Endothelial cell of umbilical vein (primary cell): ENCODE results near the gene POU6F1. TPM values are rescaled to one million over a fixed set of nuclear protein-coding genes. Genes with fewer than 3 reads are reported as not detected.

ENCODE experiments used
- BruUV-seq: library from RNA; stranded (reverse); fragments of 400-500 nt; replicated peaks from 2 replicates; lab custom pipeline; 2021; lab: Mats Ljungman, UMichigan
- CTCF ChIA-PET: fragments of 300-600, 350-600 bp; sonication (Branson Sonifier 250); formaldehyde crosslinking; loops from one replicate; lab custom pipeline; 2021; ENCODE audit warnings: antibody characterized with exemption, inconsistent platforms; lab: Charles Lee
- POLR2A ChIA-PET: fragments of 300-600, 350-600 bp; sonication (Branson Sonifier 250); formaldehyde crosslinking; loops from one replicate; lab custom pipeline; 2021; ENCODE audit warnings: antibody characterized with exemption, inconsistent platforms; lab: Charles Lee
- DNase-seq: peaks from one replicate; pipeline ENCODE4 v3.0.0-alpha.2; 2011; ENCODE audit warnings: low read depth, low spot score
- FAIRE-seq: peaks from 2 replicates; lab custom pipeline; 2011; peaks lifted over from hg19 to GRCh38; lab: Jason Lieb, UNC
- H2AFZ ChIP-seq: 2 replicates; pipeline ENCODE4 v1.6.0; 2012; ENCODE audit warnings: low read depth, low read length, control low read depth, inconsistent platforms
- H3K27ac ChIP-seq: 2 replicates; pipeline ENCODE4 v1.5.1; 2011; ENCODE audit warnings: low read depth, mild to moderate bottlenecking, control low read depth, low read length, moderate library complexity; ENCODE audit not compliant: insufficient read depth
- H3K27me3 ChIP-seq, 2 experiments: 2 replicates each; pipeline versions ENCODE4 v1.6.0 to v1.6.1; 2011; ENCODE audit warnings: low read length in 2 of 2, mixed read lengths in 1 of 2; ENCODE audit not compliant: control insufficient read depth in 2 of 2, insufficient read depth in 2 of 2
- H3K36me3 ChIP-seq, 2 experiments: 2 replicates in 1 of 2; 3 replicates in 1 of 2; pipeline ENCODE4 v1.5.1; 2011; ENCODE audit warnings: low read length in 2 of 2, mild to moderate bottlenecking in 1 of 2, moderate library complexity in 1 of 2; ENCODE audit not compliant: control insufficient read depth in 2 of 2, insufficient read depth in 2 of 2; ENCODE audit errors: extremely low read depth in 1 of 2
- H3K4me1 ChIP-seq: 3 replicates; pipeline ENCODE4 v1.5.1; 2011; ENCODE audit warnings: mild to moderate bottlenecking, low read length; ENCODE audit not compliant: control insufficient read depth, insufficient read depth; ENCODE audit errors: extremely low read depth
- H3K4me2 ChIP-seq: 2 replicates; pipeline ENCODE4 v1.6.1; 2011; ENCODE audit warnings: low read length, control low read depth, mixed read lengths; ENCODE audit not compliant: insufficient read depth
- H3K4me3 ChIP-seq, 3 experiments: fragments of 200-600 bp in 1 of 3; sonication (generic), shearing (Covaris generic) in 1 of 3; replicated peaks in 1 of 3; 2 replicates each; pipeline ENCODE4 v1.5.1; 2011 to 2016; ENCODE audit warnings: control low read depth in 3 of 3, low read length in 3 of 3, mild to moderate bottlenecking in 2 of 3, inconsistent platforms in 1 of 3, low read depth in 1 of 3, moderate library complexity in 1 of 3; ENCODE audit not compliant: insufficient read depth in 1 of 3
- H3K79me2 ChIP-seq: 2 replicates; pipeline ENCODE4 v1.6.0; 2012; ENCODE audit warnings: low read length, inconsistent platforms; ENCODE audit not compliant: control insufficient read depth, insufficient read depth
- H3K9ac ChIP-seq: replicated peaks from 2 replicates; pipeline ENCODE3; 2011; ENCODE audit warnings: low read length, control low read depth; ENCODE audit not compliant: insufficient read depth; ENCODE audit errors: extremely low read depth
- H3K9me1 ChIP-seq: replicated peaks from 3 replicates; pipeline ENCODE4 v1.6.0; 2011; ENCODE audit warnings: mild to moderate bottlenecking, low read length; ENCODE audit not compliant: control insufficient read depth, insufficient read depth; ENCODE audit errors: extremely low read depth
- H3K9me3 ChIP-seq: replicated peaks from 2 replicates; pipeline ENCODE4 v1.5.1; 2012; ENCODE audit warnings: low read length, inconsistent platforms; ENCODE audit not compliant: control insufficient read depth, insufficient read depth
- H4K20me1 ChIP-seq: replicated peaks from 2 replicates; pipeline ENCODE3; 2011; ENCODE audit warnings: mild to moderate bottlenecking, low read length; ENCODE audit not compliant: control insufficient read depth, insufficient read depth; ENCODE audit errors: extremely low read depth
- CTCF ChIP-seq, 2 donors: IDR thresholded peaks; 1 replicate in 1 of 2; 2 replicates in 1 of 2; pipeline ENCODE4 v1.5.1; 2011; ENCODE audit warnings: low read length in 2 of 2, mild to moderate bottlenecking in 2 of 2, moderate library complexity in 2 of 2, control low read depth in 1 of 2, inconsistent platforms in 1 of 2, low read depth in 1 of 2; ENCODE audit not compliant: insufficient read depth in 1 of 2; ENCODE audit errors: extremely low read depth in 1 of 2
- EZH2 ChIP-seq: IDR thresholded peaks from 2 replicates; pipeline ENCODE4 v1.6.1; 2012; ENCODE audit warnings: borderline replicate concordance, low read depth, mild to moderate bottlenecking, moderate library complexity, low read length, inconsistent platforms; ENCODE audit not compliant: severe bottlenecking
- FOS ChIP-seq: IDR thresholded peaks from 2 replicates; pipeline ENCODE4 v1.6.1; 2011; ENCODE audit warnings: mild to moderate bottlenecking, low read length, moderate library complexity, borderline replicate concordance; ENCODE audit not compliant: insufficient read depth
- GATA2 ChIP-seq: IDR thresholded peaks from 2 replicates; pipeline ENCODE4 v1.7.0; 2011; ENCODE audit warnings: low read depth, mild to moderate bottlenecking, moderate library complexity, mixed read lengths, low read length; ENCODE audit not compliant: insufficient read length, insufficient read depth
- JUN ChIP-seq: IDR thresholded peaks from 2 replicates; pipeline ENCODE4 v1.6.1; 2011; ENCODE audit warnings: borderline replicate concordance, low read depth; ENCODE audit not compliant: insufficient read length, insufficient read depth
- MAX ChIP-seq: IDR thresholded peaks from 2 replicates; pipeline ENCODE4 v1.6.1; 2011; ENCODE audit not compliant: insufficient read depth, insufficient read length
- MYC ChIP-seq: IDR thresholded peaks from one replicate; pipeline ENCODE4 v1.6.1; 2011; ENCODE audit warnings: mild to moderate bottlenecking, low read depth, low read length
- POLR2A ChIP-seq: IDR thresholded peaks from 2 replicates; pipeline ENCODE4 v1.6.1; 2012; ENCODE audit warnings: low read depth, mild to moderate bottlenecking, control low read depth, low read length
- POLR2AphosphoS5 ChIP-seq: IDR thresholded peaks from 2 replicates; pipeline ENCODE4 v1.6.1; 2012; ENCODE audit warnings: low read depth, mild to moderate bottlenecking, control low read depth, low read length, moderate library complexity; ENCODE audit not compliant: insufficient read depth
- dilution Hi-C: fragments of 300-500 bp; cut with MboI; formaldehyde crosslinking; loops from one replicate; pipeline ENCODE4 v1.15.0; 2019; ENCODE audit warnings: low sequenced_read_pairs; ENCODE audit not compliant: extremely low pct_ligation_motif_present
- intact Hi-C: fragments of 100-400 bp; cut with micrococcal nuclease; formaldehyde crosslinking; loops from one replicate; pipeline ENCODE4 v1.10.0; 2022
- polyA plus RNA-seq, 4 experiments: library from polyadenylated mRNA; depleted of rRNA in 3 of 4; stranded (reverse) in 3 of 4; unstranded in 1 of 4; fragments of >200 nt; gene quantifications; 2 replicates each; pipeline versions ENCODE4 v1.2.1 to v1.2.3, GENCODE V29; 2011 to 2012; ENCODE audit warnings: missing spikeins in 1 of 4
- total RNA-seq: library from RNA; stranded (reverse); gene quantifications from 2 replicates; pipeline ENCODE4 v1.2.3, GENCODE V29; 2021

POU6F1 gene
- total and polyA plus RNA-seq, 2 donors (not counting 3 experiments of a cell fraction or from before 2014, with no cell fraction given), result 5.4 to 14.4 TPM

DNA sequence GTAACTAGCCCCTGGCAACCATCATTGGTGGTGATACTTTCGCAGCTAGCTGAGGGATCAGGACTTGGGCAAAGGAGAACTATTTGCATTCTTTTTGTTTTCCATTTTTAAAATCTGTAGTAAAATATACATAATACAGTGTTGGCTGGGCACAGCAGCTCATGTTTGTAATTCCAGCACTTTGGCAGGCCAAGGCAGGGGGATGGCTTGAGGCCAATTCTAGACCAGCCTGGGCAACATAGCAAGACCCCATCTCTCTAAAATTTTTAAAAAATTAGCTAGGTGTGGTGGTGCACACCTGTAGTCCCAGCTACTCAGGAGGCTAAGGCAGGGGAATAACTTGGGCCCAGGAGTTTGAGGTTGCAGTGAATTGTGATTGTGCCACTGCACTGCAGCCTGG is 64.9 kb downstream of the POU6F1 start:
- no peak overlapping the region for H2AFZ ChIP-seq
- ChIA-PET CTCF (no interaction called here), POLR2A (no interaction called here)
- no peaks in the 10 kb centered on the region for H3K4me1 ChIP-seq
- H3K9me1 ChIP-seq, result no peaks in the 10 kb centered on the region
- intact Hi-C loops, result no loop called here
- dilution Hi-C loops, result no loop called here
- no peaks in the 10 kb centered on the region for H3K36me3 ChIP-seq
- H3K4me2 ChIP-seq, result no peak overlapping the region
- BruUV-seq, result no TSS peak
- TF ChIP-seq JUN (no peak), EZH2 (no peak), MYC (no peak)
- no peaks in the 10 kb centered on the region for H4K20me1 ChIP-seq
- H3K27me3 ChIP-seq, result no peaks in the 10 kb centered on the region
- H3K27ac ChIP-seq, result no peak overlapping the region
- peaks cover 4% of the 10 kb centered on the region for H3K79me2 ChIP-seq
- H3K9ac ChIP-seq, result no peak overlapping the region
- FAIRE-seq, result no peak
- H3K4me3 ChIP-seq, result no peak overlapping the region
- no peaks in the 10 kb centered on the region for H3K9me3 ChIP-seq
- no peak for DNase-seq

- Histone ChIP-seq H3K27me3 (no peaks in the 10 kb centered on the region), H3K4me2 (no peak overlapping the region), H3K79me2 (peaks cover 6% of the 10 kb centered on the region), H3K27ac (no peak overlapping the region), H4K20me1 (no peaks in the 10 kb centered on the region), H3K4me1 (no peaks in the 10 kb centered on the region), H3K9me1 (no peaks in the 10 kb centered on the region), H3K36me3 (no peaks in the 10 kb centered on the region), H2AFZ (no peak overlapping the region), H3K9me3 (no peaks in the 10 kb centered on the region), H3K9ac (no peak overlapping the region), H3K4me3 (no peak overlapping the region)
- POLR2A ChIA-PET, result no interaction called here
- FAIRE-seq (no peak), DNase-seq (no peak)
- no TSS peak for BruUV-seq
- TF ChIP-seq FOS, result no peak
- TF ChIP-seq MYC, result no peak
- no peak for TF ChIP-seq MAX
- TF ChIP-seq JUN, result no peak
- no peak for TF ChIP-seq POLR2A
- TF ChIP-seq EZH2, result no peak
- TF ChIP-seq CTCF (IDR thresholded peaks at IDR 0.05; ENCODE audit: extremely low read depth in 1 of 2, insufficient read depth in 1 of 2, low read depth in 1 of 2, low read length in 2 of 2), result no peak
- TF ChIP-seq GATA2, result no peak
- TF ChIP-seq POLR2AphosphoS5, result no peak
- intact Hi-C loops, result no loop called here
- dilution Hi-C loops, result no loop called here
- CTCF ChIA-PET, result no interaction called here
Observed at GRCh38 chr12:51150777-51151176, 67.1 kb downstream of the POU6F1 start.
